Lung (tissue), 12 donors: ENCODE measurements around the gene MBTD1. TPM values are rescaled to one million over a fixed set of nuclear protein-coding genes. Genes with fewer than 3 reads are reported as not detected.

Experiments
- ATAC-seq: fragments of 200-7000 bp; cut with Tn5 transposase; one replicate; pipeline ENCODE4 v1.9.1; 2020; ENCODE audit warnings: moderate number of reproducible peaks; ENCODE audit not compliant: insufficient read depth, low FRiP score
- DNase-seq, 3 donors: peaks; one replicate each; pipeline ENCODE4 v3.0.0-alpha.2; 2013 to 2017
- H3K27ac ChIP-seq, 2 donors: one replicate each; pipeline ENCODE4 v1.5.1; 2013; ENCODE audit warnings: mild to moderate bottlenecking in 2 of 2, moderate library complexity in 2 of 2, control low read depth in 1 of 2, inconsistent platforms in 1 of 2, low read depth in 1 of 2, low read length in 1 of 2
- H3K27me3 ChIP-seq, 3 donors: one replicate each; pipeline ENCODE4 v1.5.1; 2013; ENCODE audit warnings: low read length in 2 of 3; ENCODE audit not compliant: control insufficient read depth in 3 of 3, insufficient read depth in 3 of 3
- H3K36me3 ChIP-seq, 4 donors: one replicate each; pipeline ENCODE4 v1.5.1; 2013; ENCODE audit warnings: low read length in 4 of 4, mild to moderate bottlenecking in 1 of 4, moderate library complexity in 1 of 4; ENCODE audit not compliant: control insufficient read depth in 4 of 4, insufficient read depth in 4 of 4
- H3K4me1 ChIP-seq, 5 donors: one replicate each; pipeline ENCODE4 v1.5.1; 2013; ENCODE audit warnings: low read length in 5 of 5, mild to moderate bottlenecking in 2 of 5, moderate library complexity in 1 of 5; ENCODE audit not compliant: control insufficient read depth in 5 of 5, insufficient read depth in 5 of 5
- H3K4me3 ChIP-seq: one replicate; pipeline ENCODE4 v1.5.1; 2013; ENCODE audit warnings: mild to moderate bottlenecking, control low read depth, moderate library complexity
- H3K9ac ChIP-seq, 2 donors: one replicate each; pipeline ENCODE4 v1.5.1; 2013; ENCODE audit warnings: low read length in 2 of 2, control low read depth in 1 of 2; ENCODE audit not compliant: insufficient read depth in 1 of 2
- H3K9me3 ChIP-seq, 4 donors: one replicate each; pipeline ENCODE4 v1.5.1; 2013; ENCODE audit warnings: low read length in 3 of 4, mild to moderate bottlenecking in 1 of 4, moderate library complexity in 1 of 4; ENCODE audit not compliant: control insufficient read depth in 4 of 4, insufficient read depth in 3 of 4
- WGBS, 2 donors: extraction: QIAGEN DNeasy Blood & Tissue Kit; methylation state at CpG; one replicate each; pipeline ENCODE4 v1.1.7; 2013; 5-methylcytosine and 5-hydroxymethylcytosine counted together
- polyA plus RNA-seq, 2 donors: library from polyadenylated mRNA; stranded (reverse); fragments of 200-250 nt; gene quantifications; one replicate each; pipeline ENCODE4 v1.2.1, GENCODE V29; 2013
- total RNA-seq, 2 donors: library from RNA; depleted of rRNA in 1 of 2; stranded (reverse); fragments of >200 nt in 1 of 2; gene quantifications; one replicate each; pipeline ENCODE4 v1.2.1, GENCODE V29; 2014 to 2021
- TF ChIP-seq, protein P1 (sequence below): IDR thresholded peaks from 2 replicates; pipeline ENCODE4 v1.5.1; 2012; ENCODE audit warnings: mild to moderate bottlenecking; ENCODE audit errors: control extremely low read depth, extremely low read depth
- donor health status: control.
- donor health status: control.
- donor health status: Bipolar disorder and iron deficiency.
- donor health status: healthy.
- donor health status: DM: yes; HTN: yes; CAD: no.

Gene MBTD1
- total and polyA plus RNA-seq, 4 donors = 4.3 to 79.2 (median 9.1) TPM

- DNase-seq (peak in 1 of 3 donors; percentile 4), ATAC-seq (no peak)
- H3K36me3 ChIP-seq = peaks cover 0 to 13% (median 2%) of the 10 kb centered on the region in 4 donors
- 24 to 51% methylated on average over 6 of the region's 6 CpGs for WGBS, 2 donors
- H3K27ac ChIP-seq = no peak overlapping the region
- no peaks in the 10 kb centered on the region for H3K9me3 ChIP-seq
- H3K4me3 ChIP-seq = no peak overlapping the region
- no peaks in the 10 kb centered on the region for H3K27me3 ChIP-seq
- H3K9ac ChIP-seq = no peak overlapping the region
- H3K4me1 ChIP-seq = no peaks in the 10 kb centered on the region
- TF ChIP-seq, protein P1, sequence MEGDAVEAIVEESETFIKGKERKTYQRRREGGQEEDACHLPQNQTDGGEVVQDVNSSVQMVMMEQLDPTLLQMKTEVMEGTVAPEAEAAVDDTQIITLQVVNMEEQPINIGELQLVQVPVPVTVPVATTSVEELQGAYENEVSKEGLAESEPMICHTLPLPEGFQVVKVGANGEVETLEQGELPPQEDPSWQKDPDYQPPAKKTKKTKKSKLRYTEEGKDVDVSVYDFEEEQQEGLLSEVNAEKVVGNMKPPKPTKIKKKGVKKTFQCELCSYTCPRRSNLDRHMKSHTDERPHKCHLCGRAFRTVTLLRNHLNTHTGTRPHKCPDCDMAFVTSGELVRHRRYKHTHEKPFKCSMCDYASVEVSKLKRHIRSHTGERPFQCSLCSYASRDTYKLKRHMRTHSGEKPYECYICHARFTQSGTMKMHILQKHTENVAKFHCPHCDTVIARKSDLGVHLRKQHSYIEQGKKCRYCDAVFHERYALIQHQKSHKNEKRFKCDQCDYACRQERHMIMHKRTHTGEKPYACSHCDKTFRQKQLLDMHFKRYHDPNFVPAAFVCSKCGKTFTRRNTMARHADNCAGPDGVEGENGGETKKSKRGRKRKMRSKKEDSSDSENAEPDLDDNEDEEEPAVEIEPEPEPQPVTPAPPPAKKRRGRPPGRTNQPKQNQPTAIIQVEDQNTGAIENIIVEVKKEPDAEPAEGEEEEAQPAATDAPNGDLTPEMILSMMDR = no peak
These were observed 21.5 kb downstream of the MBTD1 start for GRCh38 chr17:51238255-51238887.

DNA sequence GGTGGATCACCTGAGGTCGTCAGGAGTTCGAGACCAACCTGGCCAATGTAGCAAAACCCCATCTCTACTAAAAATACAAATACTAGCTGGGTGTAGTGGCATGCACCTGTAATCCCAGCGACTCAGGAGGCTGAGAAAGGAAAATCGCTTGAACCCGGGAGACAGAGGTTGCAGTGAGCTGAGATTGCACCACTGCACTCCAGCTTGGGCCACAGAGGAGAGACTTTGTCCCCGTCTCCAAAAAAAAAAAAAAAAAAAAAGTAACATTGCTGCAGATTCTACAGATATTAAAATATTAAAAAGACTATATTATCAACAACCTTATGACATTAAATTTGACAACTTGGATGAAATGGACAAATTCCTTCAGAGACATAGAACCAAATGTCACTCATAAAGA is 25.7 kb downstream of the MBTD1 start:
- peaks cover 0 to 4% (median 0%) of the 10 kb centered on the region in 5 donors for H3K4me1 ChIP-seq
- peaks cover 0 to 13% (median 2%) of the 10 kb centered on the region in 4 donors for H3K36me3 ChIP-seq
- no peaks in the 10 kb centered on the region for H3K27me3 ChIP-seq
- H3K4me3 ChIP-seq = no peak overlapping the region
- ATAC-seq = no peak
- no peak for DNase-seq
- TF ChIP-seq, protein P1 = no peak
- H3K9me3 ChIP-seq = no peaks in the 10 kb centered on the region
- 81 to 88% methylated on average over 6 of the region's 6 CpGs for WGBS, 2 donors
- H3K9ac ChIP-seq = no peak overlapping the region
- H3K27ac ChIP-seq = no peak overlapping the region

DNA sequence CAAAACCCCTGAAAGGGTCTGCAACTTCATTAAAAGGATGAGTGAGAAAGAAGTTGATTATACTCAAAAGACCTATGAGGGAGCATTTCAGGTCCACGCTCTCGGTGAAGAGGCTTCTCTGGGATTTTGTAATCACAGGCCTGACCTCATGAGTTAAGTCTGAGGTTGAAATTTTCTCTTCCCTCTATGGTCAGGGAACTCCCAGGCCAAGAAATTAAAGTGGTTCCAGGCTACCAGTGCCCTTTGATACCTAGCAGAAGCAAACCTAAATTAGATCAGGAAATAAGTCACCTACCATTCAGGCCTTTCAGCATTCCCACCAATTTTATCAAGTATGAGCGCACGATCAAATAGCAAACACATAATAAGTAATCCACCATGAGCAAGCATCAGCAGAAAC is 27.9 kb downstream of the MBTD1 start:
- H3K9ac ChIP-seq = no peak overlapping the region
- peaks cover 0 to 8% (median under 1%) of the 10 kb centered on the region in 4 donors for H3K36me3 ChIP-seq
- no peaks in the 10 kb centered on the region for H3K27me3 ChIP-seq
- ATAC-seq (no peak), DNase-seq (no peak)
- 62 to 79% methylated on average over 4 of the region's 4 CpGs for WGBS, 2 donors
- peaks cover 0 to 4% (median 0%) of the 10 kb centered on the region in 5 donors for H3K4me1 ChIP-seq
- no peaks in the 10 kb centered on the region for H3K9me3 ChIP-seq
- no peak overlapping the region for H3K27ac ChIP-seq
- TF ChIP-seq, protein P1 = no peak
- H3K4me3 ChIP-seq = no peak overlapping the region

- TF ChIP-seq, protein P1 = no peak
- 74 to 81% methylated on average over 4 of the region's 4 CpGs for WGBS, 2 donors
- DNase-seq (no peak), ATAC-seq (no peak)
- H3K9me3 ChIP-seq = no peaks in the 10 kb centered on the region
- H3K9ac ChIP-seq = no peak overlapping the region
- no peaks in the 10 kb centered on the region for H3K27me3 ChIP-seq
- H3K4me3 ChIP-seq = no peak overlapping the region
- H3K4me1 ChIP-seq = peaks cover 0 to 5% (median 0%) of the 10 kb centered on the region in 5 donors
- H3K36me3 ChIP-seq = peaks cover 0 to 3% (median 0%) of the 10 kb centered on the region in 4 donors
- no peak overlapping the region for H3K27ac ChIP-seq
These were observed 29.5 kb downstream of the MBTD1 start for GRCh38 chr17:51230306-51230705.
